Activated T-cell treated with anti-CD3 and anti-CD28 coated beads for 4 hours (primary cell): ENCODE results near the gene KCNQ1.

Experiments
- DNase-seq: peaks from one replicate; pipeline ENCODE4 v3.0.0-alpha.2; 2020

KCNQ1 gene

GRCh38 chr11:2656859-2657258 lies 212.1 kb downstream of the KCNQ1 start:
- DNase-seq, result no peak

GRCh38 chr11:2657697-2658284 lies 213.0 kb downstream of the KCNQ1 start:
- no peak for DNase-seq

- no peak for DNase-seq
Observed at GRCh38 chr11:2660357-2660939, 215.6 kb downstream of the KCNQ1 start.

GRCh38 chr11:2661173-2662023 lies 216.6 kb downstream of the KCNQ1 start:
- no peak for DNase-seq

- DNase-seq, result no peak
Observed at GRCh38 chr11:2662024-2662312, 217.2 kb downstream of the KCNQ1 start.

- DNase-seq, result no peak
Observed at GRCh38 chr11:2662430-2663299, 217.9 kb downstream of the KCNQ1 start.

DNA sequence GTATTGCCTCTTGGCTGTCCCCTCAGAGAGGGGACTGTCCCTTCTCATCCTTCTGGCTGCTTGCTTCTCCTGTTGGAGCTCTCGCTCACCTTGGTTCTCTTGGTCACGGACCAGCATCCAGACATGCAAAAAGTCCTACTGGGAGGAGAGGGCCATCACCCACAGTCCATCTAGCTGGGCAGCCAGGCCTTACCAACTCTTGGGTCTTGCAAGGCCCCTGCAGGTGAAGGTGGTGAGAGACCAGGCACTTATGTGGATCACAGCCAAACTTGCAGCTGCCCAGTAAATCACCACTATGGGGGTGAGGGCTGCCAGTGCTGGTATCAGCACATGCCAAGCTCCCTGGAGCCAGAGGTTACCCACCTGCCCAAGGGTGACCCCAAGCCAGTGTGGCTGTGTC lies 218.7 kb downstream of the KCNQ1 start:
- DNase-seq, result no peak

- DNase-seq, result no peak
Observed at GRCh38 chr11:2663915-2664314, 219.1 kb downstream of the KCNQ1 start.

GRCh38 chr11:2664376-2664775 lies 219.6 kb downstream of the KCNQ1 start:
- DNase-seq, result no peak

GRCh38 chr11:2664791-2665525 lies 220.2 kb downstream of the KCNQ1 start:
- no peak for DNase-seq

DNA sequence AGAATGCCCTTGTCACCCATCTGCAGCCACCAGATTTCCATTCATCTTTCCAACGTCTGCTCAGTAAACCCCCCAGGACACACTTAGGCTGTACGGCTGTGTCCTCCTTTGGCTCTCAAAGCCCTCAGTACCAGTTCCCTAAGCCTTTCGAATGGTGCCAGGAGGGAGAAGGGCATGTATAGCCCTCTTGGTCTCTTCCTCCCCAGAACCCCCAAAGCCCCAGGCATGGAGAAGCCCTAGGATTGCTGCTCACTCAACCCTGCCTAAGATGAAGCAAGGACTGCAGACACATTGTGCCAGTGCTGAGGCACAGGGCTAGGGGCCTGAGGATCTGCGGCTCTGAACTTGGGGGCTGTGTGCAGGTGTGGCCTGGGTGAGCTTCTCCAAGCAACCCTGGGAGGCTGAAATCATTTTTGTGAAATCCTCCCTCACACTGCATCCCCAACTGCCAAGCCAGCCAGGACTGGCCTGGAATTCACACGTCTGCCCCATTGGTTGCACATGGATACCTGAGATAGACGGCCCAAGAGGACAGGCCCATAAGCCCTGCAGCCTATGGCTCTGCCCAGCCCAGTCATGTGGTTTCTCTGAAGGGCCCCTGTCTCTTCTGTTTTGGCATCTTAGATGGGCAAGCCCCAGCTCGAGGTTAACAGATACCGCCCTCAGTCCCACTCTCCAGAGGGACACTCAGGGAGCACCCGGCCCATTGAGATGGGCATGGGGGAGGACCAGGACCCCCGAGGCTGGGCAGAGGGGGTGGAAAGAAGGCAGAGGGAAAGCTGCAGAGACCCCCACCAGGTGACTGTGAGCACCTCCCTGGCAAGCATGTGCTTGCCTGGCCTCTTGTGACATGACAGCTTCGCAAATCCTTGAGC lies 221.0 kb downstream of the KCNQ1 start:
- no peak for DNase-seq

- DNase-seq, result no peak
Observed at GRCh38 chr11:2666401-2666741, 221.6 kb downstream of the KCNQ1 start.

GRCh38 chr11:2666828-2667570 lies 222.2 kb downstream of the KCNQ1 start:
- DNase-seq, result no peak

GRCh38 chr11:2667940-2668339 lies 223.1 kb downstream of the KCNQ1 start:
- no peak for DNase-seq

DNA sequence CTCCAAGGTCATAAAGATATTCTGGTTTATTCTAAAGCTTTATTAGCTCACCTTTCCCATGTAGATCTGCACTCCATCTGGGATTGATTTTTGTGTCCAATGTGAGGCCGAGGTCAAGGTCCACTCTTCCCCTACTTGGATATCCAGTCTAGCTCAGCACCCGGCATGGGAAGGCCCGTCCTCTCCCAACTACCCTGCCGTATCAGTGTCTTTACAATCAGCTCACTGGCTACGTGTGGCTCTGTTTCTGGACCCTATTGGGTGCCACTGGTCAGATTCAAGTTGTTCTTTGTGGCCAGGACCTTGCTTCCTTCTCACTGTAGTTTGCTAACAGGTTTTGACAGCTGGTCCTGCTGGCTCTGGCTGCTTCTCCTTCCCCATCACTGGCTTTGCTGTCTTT lies 224.1 kb downstream of the KCNQ1 start:
- DNase-seq, result no peak

- no peak for DNase-seq
Observed at GRCh38 chr11:2669634-2670469, 225.0 kb downstream of the KCNQ1 start.

DNA sequence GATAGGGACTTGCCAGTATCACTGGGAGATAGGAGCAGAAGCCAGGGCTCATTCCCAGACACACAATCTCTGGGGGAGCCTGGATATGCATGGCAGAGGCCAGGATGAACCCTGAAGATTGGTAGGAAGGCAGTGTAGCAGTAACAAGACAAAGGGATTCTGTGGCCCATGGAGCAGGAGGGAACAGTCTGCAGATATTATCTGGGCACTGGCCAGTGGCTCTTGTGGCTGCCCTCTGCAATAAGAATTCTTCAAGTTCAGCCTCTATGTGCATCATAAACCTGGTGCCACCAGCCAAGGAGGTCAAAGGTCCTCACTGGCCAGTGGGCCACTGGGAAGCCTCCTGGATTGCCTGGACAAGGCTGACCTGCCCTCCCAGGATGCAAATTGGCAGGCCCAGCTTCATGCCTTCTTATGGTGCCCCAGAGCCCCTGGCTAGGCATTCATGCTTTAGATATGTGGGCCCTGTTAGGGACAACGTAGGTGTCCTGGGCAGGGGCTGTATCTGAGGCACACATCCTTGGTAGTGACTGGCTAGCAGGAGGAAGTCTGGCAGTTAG lies 225.8 kb downstream of the KCNQ1 start:
- DNase-seq, result no peak

DNA sequence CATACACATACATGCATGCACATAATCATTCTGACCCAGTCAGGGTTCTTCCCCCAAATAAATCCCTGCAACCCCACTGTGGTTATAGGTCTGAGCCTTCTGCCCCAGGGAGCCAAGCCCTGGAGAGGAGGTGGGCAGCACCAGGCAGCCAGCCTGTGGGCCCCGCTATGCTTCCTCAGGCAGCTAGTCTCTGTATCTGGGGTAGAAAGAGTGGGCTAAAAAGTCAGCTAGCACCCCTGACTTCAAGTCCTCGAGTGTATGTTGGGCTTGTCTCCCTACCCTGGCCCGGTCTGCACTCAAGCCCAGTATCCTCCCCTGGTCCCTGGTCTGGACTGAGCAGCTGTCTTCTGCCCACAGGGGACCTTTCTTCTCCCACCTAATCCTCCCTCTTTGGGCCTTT lies 226.9 kb downstream of the KCNQ1 start:
- DNase-seq, result no peak

- DNase-seq, result no peak
Observed at GRCh38 chr11:2672553-2673249, 227.9 kb downstream of the KCNQ1 start.
